ENCODE measurements around the gene FGF11.

FGF11 gene

GRCh38 chr17:7435676-7436555, 3.4 kb upstream of the FGF11 start:
- DNase-seq, result peak; percentile 61

GRCh38 chr17:7436556-7437368, 2.5 kb upstream of the FGF11 start:
- DNase-seq, result peak; percentile 91

GRCh38 chr17:7437369-7437863, 1.9 kb upstream of the FGF11 start:
- DNase-seq, result no peak

- peak; percentile 66 for DNase-seq
These were observed 1.2 kb upstream of the FGF11 start for GRCh38 chr17:7437950-7438614.

GRCh38 chr17:7438656-7439460, 454 bp upstream of the FGF11 start:
- no peak for DNase-seq

GRCh38 chr17:7440113-7440833, 961 bp downstream of the FGF11 start:
- peak; percentile 54 for DNase-seq

GRCh38 chr17:7440834-7441195, 1.5 kb downstream of the FGF11 start:
- peak; percentile 24 for DNase-seq

- DNase-seq, result no peak
These were observed 2.0 kb downstream of the FGF11 start for GRCh38 chr17:7441266-7441665.

- no peak for DNase-seq
These were observed 2.8 kb downstream of the FGF11 start for GRCh38 chr17:7442142-7442541.

- no peak for DNase-seq
These were observed 4.5 kb downstream of the FGF11 start for GRCh38 chr17:7443499-7444485.

GRCh38 chr17:7444682-7445618, 5.6 kb downstream of the FGF11 start, which contains the start of gene CHRNB1:
Gene CHRNB1 (plus strand): TSS chr17:7445061. CDS start chr17:7445128, 67 bp downstream.
- peak; percentile 84 for DNase-seq

- no peak for DNase-seq
These were observed 6.3 kb downstream of the FGF11 start for GRCh38 chr17:7445619-7445968.

GRCh38 chr17:7448461-7448860, 9.1 kb downstream of the FGF11 start:
- DNase-seq, result no peak

GRCh38 chr17:7459961-7460545, 20.7 kb downstream of the FGF11 start:
- no peak for DNase-seq

- DNase-seq, result no peak
These were observed 21.7 kb downstream of the FGF11 start for GRCh38 chr17:7460850-7461660.

GRCh38 chr17:7462474-7463371, 23.4 kb downstream of the FGF11 start:
- DNase-seq, result no peak

GRCh38 chr17:7463372-7463846, 24.1 kb downstream of the FGF11 start:
- no peak for DNase-seq
